ENCODE measurements around the gene ATMIN.

ATMIN gene

GRCh38 chr16:81035398-81035974 is at the start of gene ATMIN:
TSS of gene ATMIN (plus strand) at chr16:81035842. CDS start at chr16:81035871, 29 bp downstream.
- peak within 1 kb of the TSS; percentile 82 to 91 (median 88) for H3K27ac ChIP-seq
- H3K27me3 ChIP-seq: no peaks in the 10 kb centered on the region
- peaks cover 0 to 46% (median 27%) of the 10 kb centered on the region in 11 experiments; a peak in 16 of 22 replicates for H4K20me1 ChIP-seq
- peaks cover 3 to 57% (median 48%) of the 10 kb centered on the region in 11 experiments; a peak in 19 of 22 replicates for H3K36me3 ChIP-seq
- H3K4me3 ChIP-seq: peak within 1 kb of the TSS; percentile 93 to 100 (median 96)
- no peak for TF ChIP-seq Cebpa-rat (IDR thresholded peaks at IDR 0.05)
- peaks cover 0 to 4% (median 0%) of the 10 kb centered on the region in 11 experiments; a peak in 1 of 22 replicates for H3K9me3 ChIP-seq (replicated peaks in 1 of 11)
- H3K9ac ChIP-seq: peak within 1 kb of the TSS; percentile 90 to 98 (median 93)
- H3K4me1 ChIP-seq: peaks cover 12 to 41% (median 16%) of the 10 kb centered on the region in 10 experiments
- H3K4me2 ChIP-seq: peak within 1 kb of the TSS; percentile 81 to 93 (median 85)

DNA sequence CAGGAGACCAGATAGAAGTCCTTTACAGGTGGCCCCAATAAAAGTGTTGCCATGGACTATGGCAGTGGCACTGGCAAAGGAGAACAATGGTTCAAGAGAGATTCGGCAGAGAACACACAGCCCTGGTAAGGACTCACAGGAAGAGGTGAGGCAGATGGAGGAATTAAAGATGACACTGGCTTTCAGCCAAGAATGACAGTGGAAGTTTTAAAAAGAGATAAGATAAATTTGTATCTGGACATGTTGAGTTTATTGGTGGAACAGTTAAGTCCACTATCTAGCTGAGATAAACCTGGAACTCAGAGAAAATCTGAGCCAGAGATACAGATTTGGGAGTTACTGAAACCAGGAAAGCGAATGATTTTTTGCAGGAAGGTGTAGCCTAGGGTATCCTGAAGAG is 49.1 kb upstream of the ATMIN start:
- no peak for TF ChIP-seq Cebpa-rat (IDR thresholded peaks at IDR 0.05)
- peaks cover 0 to 63% (median 19%) of the 10 kb centered on the region in 11 experiments; a peak in 14 of 22 replicates for H4K20me1 ChIP-seq
- H3K4me2 ChIP-seq: no peak overlapping the region
- no peak overlapping the region for H3K27ac ChIP-seq
- H3K27me3 ChIP-seq: no peaks in the 10 kb centered on the region
- H3K36me3 ChIP-seq: peaks cover 10 to 41% (median 29%) of the 10 kb centered on the region in 11 experiments
- H3K9me3 ChIP-seq (replicated peaks in 1 of 11): no peaks in the 10 kb centered on the region
- H3K4me3 ChIP-seq: no peak overlapping the region
- peaks cover 0 to 13% (median 6%) of the 10 kb centered on the region in 10 experiments; a peak in 4 of 20 replicates for H3K4me1 ChIP-seq
- no peak overlapping the region for H3K9ac ChIP-seq

GRCh38 chr16:80988756-80989155 is 46.9 kb upstream of the ATMIN start:
- TF ChIP-seq Cebpa-rat (IDR thresholded peaks at IDR 0.05): no peak
- Histone ChIP-seq H3K27ac (no peak overlapping the region), H4K20me1 (peaks cover 0 to 75% (median 26%) of the 10 kb centered on the region in 11 experiments; a peak in 14 of 22 replicates), H3K4me1 (peaks cover 0 to 13% (median 6%) of the 10 kb centered on the region in 10 experiments; a peak in 4 of 20 replicates), H3K4me3 (no peak overlapping the region), H3K9ac (no peak overlapping the region), H3K4me2 (no peak overlapping the region), H3K27me3 (no peaks in the 10 kb centered on the region), H3K36me3 (peaks cover 18 to 51% (median 34%) of the 10 kb centered on the region in 11 experiments), H3K9me3 (replicated peaks in 1 of 11) (no peaks in the 10 kb centered on the region)

- Histone ChIP-seq H3K9me3 (replicated peaks in 1 of 11) (no peaks in the 10 kb centered on the region), H3K4me3 (no peak overlapping the region), H4K20me1 (peaks cover 0 to 78% (median 28%) of the 10 kb centered on the region in 11 experiments; a peak in 14 of 22 replicates), H3K9ac (no peak overlapping the region), H3K36me3 (peaks cover 21 to 57% (median 38%) of the 10 kb centered on the region in 11 experiments), H3K4me1 (peaks cover 0 to 13% (median 6%) of the 10 kb centered on the region in 10 experiments; a peak in 4 of 20 replicates), H3K4me2 (no peak overlapping the region), H3K27me3 (no peaks in the 10 kb centered on the region), H3K27ac (no peak overlapping the region)
- no peak for TF ChIP-seq Cebpa-rat (IDR thresholded peaks at IDR 0.05)
Observed at GRCh38 chr16:80989801-80990200, 45.8 kb upstream of the ATMIN start.

DNA sequence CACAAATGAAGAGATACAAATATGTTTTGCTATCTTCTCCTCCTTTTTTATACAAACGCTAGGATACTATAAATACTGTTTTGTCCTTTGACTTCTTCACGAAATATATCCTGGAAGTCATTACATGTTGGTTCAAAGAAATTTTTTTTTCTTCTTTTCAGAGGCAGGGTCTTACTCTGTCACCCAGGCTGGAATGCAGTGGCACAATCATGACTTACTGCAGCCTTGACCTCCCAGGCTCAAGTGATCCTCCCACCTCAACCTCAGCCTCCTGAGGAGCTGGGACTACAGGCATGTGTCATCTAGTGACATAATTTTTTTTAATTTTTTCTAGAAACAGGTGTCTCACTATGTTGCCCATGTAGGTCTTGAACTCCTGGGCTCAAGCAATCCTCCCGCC is 45.1 kb upstream of the ATMIN start:
- Histone ChIP-seq H3K9me3 (replicated peaks in 1 of 11) (no peaks in the 10 kb centered on the region), H3K4me2 (no peak overlapping the region), H3K27me3 (no peaks in the 10 kb centered on the region), H3K9ac (no peak overlapping the region), H3K36me3 (peaks cover 20 to 64% (median 44%) of the 10 kb centered on the region in 11 experiments), H3K27ac (no peak overlapping the region), H4K20me1 (peaks cover 0 to 71% (median 26%) of the 10 kb centered on the region in 11 experiments; a peak in 14 of 22 replicates), H3K4me1 (peaks cover 0 to 11% (median 5%) of the 10 kb centered on the region in 10 experiments; a peak in 4 of 20 replicates), H3K4me3 (no peak overlapping the region)
- no peak for TF ChIP-seq Cebpa-rat (IDR thresholded peaks at IDR 0.05)

- Histone ChIP-seq H3K27me3 (no peaks in the 10 kb centered on the region), H3K4me1 (peaks cover 0 to 9% (median 2%) of the 10 kb centered on the region in 10 experiments; a peak in 4 of 20 replicates), H3K9ac (no peak overlapping the region), H3K36me3 (peaks cover 21 to 68% (median 44%) of the 10 kb centered on the region in 11 experiments), H3K4me3 (no peak overlapping the region), H3K27ac (no peak overlapping the region), H4K20me1 (peaks cover 0 to 67% (median 22%) of the 10 kb centered on the region in 11 experiments; a peak in 14 of 22 replicates), H3K4me2 (no peak overlapping the region), H3K9me3 (replicated peaks in 1 of 11) (no peaks in the 10 kb centered on the region)
- no peak for TF ChIP-seq Cebpa-rat (IDR thresholded peaks at IDR 0.05)
Observed at GRCh38 chr16:80990978-80991377, 44.7 kb upstream of the ATMIN start.

- TF ChIP-seq Cebpa-rat (IDR thresholded peaks at IDR 0.05): no peak
- no peaks in the 10 kb centered on the region for H3K27me3 ChIP-seq
- peaks cover 21 to 66% (median 44%) of the 10 kb centered on the region in 11 experiments for H3K36me3 ChIP-seq
Observed at GRCh38 chr16:80991792-80992430, 43.7 kb upstream of the ATMIN start.

GRCh38 chr16:80992676-80993293 is 42.9 kb upstream of the ATMIN start:
- H3K27ac ChIP-seq: no peak overlapping the region

More at GRCh38 chr16:80991792-80992430, 43.7 kb upstream of the ATMIN start:
- Histone ChIP-seq H4K20me1 (peaks cover 0 to 59% (median 18%) of the 10 kb centered on the region in 11 experiments; a peak in 13 of 22 replicates), H3K4me3 (no peak overlapping the region), H3K27ac (no peak overlapping the region), H3K4me2 (no peak overlapping the region), H3K4me1 (peaks cover under 1 to 5% (median 2%) of the 10 kb centered on the region in 10 experiments; a peak in 10 of 20 replicates), H3K9ac (no peak overlapping the region), H3K9me3 (replicated peaks in 1 of 11) (no peaks in the 10 kb centered on the region)

More at GRCh38 chr16:80992676-80993293, 42.9 kb upstream of the ATMIN start:
- Histone ChIP-seq H3K4me1 (peaks cover 2 to 14% (median 11%) of the 10 kb centered on the region in 10 experiments; a peak in 18 of 20 replicates), H3K9ac (no peak overlapping the region), H3K9me3 (replicated peaks in 1 of 11) (no peaks in the 10 kb centered on the region), H4K20me1 (peaks cover 0 to 61% (median 15%) of the 10 kb centered on the region in 11 experiments; a peak in 11 of 22 replicates), H3K4me3 (no peak overlapping the region), H3K27me3 (no peaks in the 10 kb centered on the region), H3K4me2 (no peak overlapping the region), H3K36me3 (peaks cover 21 to 62% (median 44%) of the 10 kb centered on the region in 11 experiments)
- TF ChIP-seq Cebpa-rat (IDR thresholded peaks at IDR 0.05): no peak

Measured in BLaER1 treated with 17β-estradiol and CSF1 and Interleukin-3, amounts not matched to agents 10 nM and 100 nM (cell line).